SK-N-SH treated with all-trans-retinoic acid at 6 μM for 48 hours (cell line): ENCODE data around the gene COL23A1.

ENCODE experiments used
- CREB5 ChIP-seq: fragments of 250-450 bp; sonication (Bioruptor Pico); IDR thresholded peaks from 2 replicates; pipeline ENCODE4 v1.5.1; 2020; ENCODE audit warnings: low read depth, mild to moderate bottlenecking, moderate library complexity
- CSRNP3 ChIP-seq: fragments of 250-450 bp; sonication (Bioruptor Pico); IDR thresholded peaks from 2 replicates; pipeline ENCODE4 v1.5.1; 2021; ENCODE audit warnings: mild to moderate bottlenecking, moderate library complexity
- ESRRG ChIP-seq: fragments of 250-450 bp; sonication (Bioruptor Pico); IDR thresholded peaks from 2 replicates; pipeline ENCODE4 v1.6.1; 2021; ENCODE audit warnings: mild to moderate bottlenecking
- GLIS3 ChIP-seq: fragments of 250-450 bp; sonication (Bioruptor Pico); IDR thresholded peaks from 2 replicates; pipeline ENCODE4 v1.5.0; 2020; ENCODE audit warnings: mild to moderate bottlenecking, moderate library complexity
- PATZ1 ChIP-seq: fragments of 250-450 bp; sonication (Bioruptor Pico); IDR thresholded peaks from 2 replicates; pipeline ENCODE4 v1.8.0; 2020; ENCODE audit warnings: mild to moderate bottlenecking, moderate library complexity, borderline replicate concordance
- TOX ChIP-seq: fragments of 250-450 bp; sonication (Bioruptor Pico); IDR thresholded peaks from 2 replicates; pipeline ENCODE4 v1.8.0; 2021; ENCODE audit warnings: mild to moderate bottlenecking, moderate library complexity, borderline replicate concordance
- ZNF8 ChIP-seq: fragments of 450-650 bp; formaldehyde crosslinking; IDR thresholded peaks from 2 replicates; pipeline ENCODE4 v1.5.0; 2020; ENCODE audit warnings: mild to moderate bottlenecking, moderate library complexity

GRCh38 chr5:178282391-178282790, 307.8 kb downstream of the COL23A1 start:
- no peak for TF ChIP-seq PATZ1 (CRISPR knock-in tag)
- TF ChIP-seq TOX (CRISPR knock-in tag) = no peak
- TF ChIP-seq CSRNP3 (CRISPR knock-in tag) = no peak
- TF ChIP-seq ESRRG (CRISPR knock-in tag) = no peak
- TF ChIP-seq CREB5 = no peak
- no peak for TF ChIP-seq ZNF8 (CRISPR knock-in tag)
- TF ChIP-seq GLIS3 (CRISPR knock-in tag) = no peak
